MCF 10A (cell line): ENCODE results near the gene ORC6. TPM values are rescaled to one million over a fixed set of nuclear protein-coding genes. Genes with fewer than 3 reads are reported as not detected.

ENCODE experiments used
- BruUV-seq: library from RNA; stranded (reverse); fragments of 400-500 nt; replicated peaks from 2 replicates; lab custom pipeline; 2021; lab: Mats Ljungman, UMichigan
- CTCF ChIA-PET: fragments of 300-600 bp; sonication (Branson Sonifier 250); formaldehyde crosslinking; extraction: SDS; loops from one replicate; lab custom pipeline; 2021; ENCODE audit warnings: antibody characterized with exemption, inconsistent platforms; lab: Yijun Ruan, JAX
- POLR2A ChIA-PET: fragments of 300-600, 350-650 bp; sonication (Branson Sonifier 250); formaldehyde crosslinking; extraction: SDS; loops from one replicate; lab custom pipeline; 2020; ENCODE audit warnings: antibody characterized with exemption, inconsistent platforms; lab: Yijun Ruan, JAX
- DNase-seq: peaks from one replicate; pipeline ENCODE4 v3.0.0-alpha.2; 2018; ENCODE audit not compliant: unreplicated experiment
- H3K27ac Mint-ChIP-seq: one replicate; pipeline ENCODE4 v1.8.0; 2022; ENCODE audit warnings: mild to moderate bottlenecking, low read depth, mixed read lengths; ENCODE audit not compliant: unreplicated experiment
- H3K27me3 Mint-ChIP-seq: one replicate; pipeline ENCODE4 v1.8.0; 2022; ENCODE audit warnings: mixed read lengths; ENCODE audit not compliant: insufficient read depth, unreplicated experiment
- H3K36me3 Mint-ChIP-seq: one replicate; pipeline ENCODE4 v1.8.0; 2022; ENCODE audit warnings: mild to moderate bottlenecking, moderate library complexity, mixed read lengths; ENCODE audit not compliant: insufficient read depth, unreplicated experiment
- H3K4me1 Mint-ChIP-seq: one replicate; pipeline ENCODE4 v1.8.0; 2022; ENCODE audit warnings: mixed read lengths; ENCODE audit not compliant: insufficient read depth, unreplicated experiment
- H3K4me3 Mint-ChIP-seq: one replicate; pipeline ENCODE4 v1.8.0; 2022; ENCODE audit warnings: mild to moderate bottlenecking, moderate library complexity, mixed read lengths; ENCODE audit not compliant: unreplicated experiment
- H3K9me3 Mint-ChIP-seq: one replicate; pipeline ENCODE4 v1.8.0; 2022; ENCODE audit warnings: mixed read lengths; ENCODE audit not compliant: unreplicated experiment
- CTCF ChIP-seq: fragments of 200-600 bp; IDR thresholded peaks from one replicate; pipeline ENCODE4 v1.8.0; 2022; ENCODE audit warnings: antibody characterized with exemption, mild to moderate bottlenecking; ENCODE audit not compliant: unreplicated experiment
- intact Hi-C: fragments of 100-400 bp; cut with micrococcal nuclease; formaldehyde crosslinking; loops from 2 replicates; pipeline ENCODE4 v1.14.1; 2022
- total RNA-seq: library from RNA; stranded (reverse); gene quantifications from 2 replicates; pipeline ENCODE4 v1.2.3, GENCODE V29; 2022

The ORC6 gene
- total RNA-seq, 1 experiment from 2014 or later = 23.2 TPM

GRCh38 chr16:46730126-46730525 lies 40.7 kb downstream of the ORC6 start:
- ChIA-PET POLR2A (no interaction called here), CTCF (no interaction called here)
- intact Hi-C loops = no loop called here
- TF ChIP-seq CTCF = no peak
- Mint-ChIP-seq H3K36me3 (no peaks in the 10 kb centered on the region), H3K27ac (no peak overlapping the region), H3K9me3 (peaks cover 8% of the 10 kb centered on the region), H3K4me3 (no peak overlapping the region), H3K27me3 (no peaks in the 10 kb centered on the region), H3K4me1 (no peaks in the 10 kb centered on the region)
- BruUV-seq = no TSS peak
- no peak for DNase-seq

- peaks cover 7% of the 10 kb centered on the region for H3K9me3 Mint-ChIP-seq
- no peak overlapping the region for H3K27ac Mint-ChIP-seq
- intact Hi-C loops = no loop called here
- no TSS peak for BruUV-seq
- H3K4me3 Mint-ChIP-seq = no peak overlapping the region
- TF ChIP-seq CTCF = no peak
- H3K36me3 Mint-ChIP-seq = no peaks in the 10 kb centered on the region
- no peak for DNase-seq
- POLR2A ChIA-PET = no interaction called here
- CTCF ChIA-PET = interaction anchor here (0.7 kb wide), 1 partner anchor 45 kb away, joined by 3 read pairs; no protein-coding TSS in a partner anchor
- no peaks in the 10 kb centered on the region for H3K27me3 Mint-ChIP-seq
- no peaks in the 10 kb centered on the region for H3K4me1 Mint-ChIP-seq
Observed at GRCh38 chr16:46730801-46731690, 41.6 kb downstream of the ORC6 start.

GRCh38 chr16:46731691-46732555 lies 42.5 kb downstream of the ORC6 start:
- Mint-ChIP-seq H3K9me3 (no peaks in the 10 kb centered on the region), H3K27ac (no peak overlapping the region), H3K4me3 (no peak overlapping the region), H3K4me1 (no peaks in the 10 kb centered on the region), H3K27me3 (no peaks in the 10 kb centered on the region), H3K36me3 (no peaks in the 10 kb centered on the region)
- no peak for TF ChIP-seq CTCF
- BruUV-seq = no TSS peak
- ChIA-PET CTCF (interaction anchor here (0.6 to 0.7 kb wide), 3 partner anchors 45 to 198 kb away, joined by 3 to 4 read pairs (median 3); no protein-coding TSS in a partner anchor), POLR2A (no interaction called here)
- DNase-seq = no peak
- intact Hi-C loops = no loop called here

GRCh38 chr16:46732561-46732960 lies 43.1 kb downstream of the ORC6 start:
- TF ChIP-seq CTCF = no peak
- no peak overlapping the region for H3K27ac Mint-ChIP-seq
- H3K36me3 Mint-ChIP-seq = no peaks in the 10 kb centered on the region
- CTCF ChIA-PET = interaction anchor here (0.6 kb wide), 3 partner anchors 38 to 198 kb away, joined by 3 to 4 read pairs (median 4); no protein-coding TSS in a partner anchor
- intact Hi-C loops = no loop called here
- no peaks in the 10 kb centered on the region for H3K4me1 Mint-ChIP-seq
- H3K4me3 Mint-ChIP-seq = no peak overlapping the region
- POLR2A ChIA-PET = no interaction called here
- DNase-seq = no peak
- no TSS peak for BruUV-seq
- no peaks in the 10 kb centered on the region for H3K27me3 Mint-ChIP-seq
- no peaks in the 10 kb centered on the region for H3K9me3 Mint-ChIP-seq
